DOHH2 (cell line): ENCODE measurements around the gene NAA60.

ENCODE experiments used
- H3F3A ChIP-seq: fragments of 200-600 bp; sonication (generic), shearing (Covaris generic); 2 replicates; pipeline ENCODE4 v1.6.0; 2016; ENCODE audit warnings: antibody characterized with exemption, mild to moderate bottlenecking; ENCODE audit not compliant: control insufficient read depth, insufficient read depth
- H3K27ac ChIP-seq: fragments of 200-600 bp; sonication (generic); 2 replicates; pipeline ENCODE4 v1.5.1; 2014; ENCODE audit warnings: low read depth, mild to moderate bottlenecking, low read length, moderate library complexity
- H3K27me3 ChIP-seq: fragments of 200-600 bp; sonication (generic); 2 replicates; pipeline ENCODE4 v1.6.1; 2014; ENCODE audit warnings: mild to moderate bottlenecking, low read length, mixed read lengths; ENCODE audit not compliant: control insufficient read depth
- H3K36me3 ChIP-seq: fragments of 200-600 bp; sonication (generic); 2 replicates; pipeline ENCODE4 v1.6.1; 2014; ENCODE audit warnings: mild to moderate bottlenecking, low read length, moderate library complexity, mixed read lengths; ENCODE audit not compliant: control insufficient read depth
- H3K4me1 ChIP-seq: fragments of 200-600 bp; sonication (generic); 2 replicates; pipeline ENCODE4 v1.6.1; 2014; ENCODE audit warnings: mild to moderate bottlenecking, low read length, mixed read lengths; ENCODE audit not compliant: control insufficient read depth
- H3K4me2 ChIP-seq: fragments of 200-600 bp; sonication (generic); 2 replicates; pipeline ENCODE4 v1.6.0; 2014; ENCODE audit warnings: mild to moderate bottlenecking, low read length, moderate library complexity
- H3K4me3 ChIP-seq: fragments of 200-600 bp; sonication (generic); 2 replicates; pipeline ENCODE4 v1.5.1; 2014; ENCODE audit warnings: mild to moderate bottlenecking, low read length, mixed read lengths
- H3K79me2 ChIP-seq: fragments of 200-600 bp; sonication (generic); 2 replicates; pipeline ENCODE4 v1.6.1; 2014; ENCODE audit warnings: mild to moderate bottlenecking, low read length, mixed read lengths; ENCODE audit not compliant: control insufficient read depth
- H3K9me2 ChIP-seq: fragments of 200-600 bp; sonication (generic); replicated peaks from 2 replicates; pipeline ENCODE4 v1.6.1; 2014; ENCODE audit warnings: mild to moderate bottlenecking, low read length, mixed read lengths; ENCODE audit not compliant: control insufficient read depth
- H3K9me3 ChIP-seq: fragments of 200-600 bp; sonication (generic); 2 replicates; pipeline ENCODE4 v1.6.1; 2014; ENCODE audit warnings: antibody characterized with exemption, low read length, mixed read lengths; ENCODE audit not compliant: control insufficient read depth, insufficient read depth
- H4K20me1 ChIP-seq: fragments of 200-600 bp; sonication (generic); 2 replicates; pipeline ENCODE4 v1.6.0; 2014; ENCODE audit warnings: low read depth, mild to moderate bottlenecking, antibody characterized with exemption, low read length, moderate library complexity; ENCODE audit not compliant: control insufficient read depth, insufficient read depth
- CTCF ChIP-seq: fragments of 200-600 bp; sonication (generic); IDR thresholded peaks from one replicate; pipeline ENCODE4 v1.5.1; 2014; ENCODE audit warnings: antibody characterized with exemption, mild to moderate bottlenecking, low read depth, low read length; ENCODE audit not compliant: poor library complexity, severe bottlenecking
- EZH2phosphoT487 ChIP-seq: fragments of 200-600 bp; sonication (generic); IDR thresholded peaks from 2 replicates; pipeline ENCODE4 v1.6.1; 2017; ENCODE audit warnings: borderline replicate concordance, mild to moderate bottlenecking, antibody characterized with exemption, low read length, moderate library complexity, mixed read lengths

NAA60 gene

GRCh38 chr16:3528406-3528805 lies 84.9 kb downstream of the NAA60 start:
- Histone ChIP-seq H3K27me3 (no peaks in the 10 kb centered on the region), H3F3A (peaks cover 6% of the 10 kb centered on the region), H3K79me2 (no peaks in the 10 kb centered on the region), H3K9me3 (no peaks in the 10 kb centered on the region), H3K4me2 (no peak overlapping the region), H3K4me1 (peaks cover 32% of the 10 kb centered on the region), H3K27ac (no peak overlapping the region), H3K4me3 (no peak overlapping the region), H4K20me1 (no peaks in the 10 kb centered on the region), H3K9me2 (no peaks in the 10 kb centered on the region), H3K36me3 (peaks cover 26% of the 10 kb centered on the region)
- TF ChIP-seq CTCF: no peak
- TF ChIP-seq EZH2phosphoT487: no peak

- no peaks in the 10 kb centered on the region for H4K20me1 ChIP-seq
- H3K9me2 ChIP-seq: no peaks in the 10 kb centered on the region
- H3K27me3 ChIP-seq: no peaks in the 10 kb centered on the region
- H3F3A ChIP-seq: peaks cover 6% of the 10 kb centered on the region
- peaks cover 23% of the 10 kb centered on the region for H3K36me3 ChIP-seq
- no peak overlapping the region for H3K4me3 ChIP-seq
- TF ChIP-seq CTCF (no peak), EZH2phosphoT487 (no peak)
- no peaks in the 10 kb centered on the region for H3K9me3 ChIP-seq
- H3K4me1 ChIP-seq: peaks cover 32% of the 10 kb centered on the region
- no peaks in the 10 kb centered on the region for H3K79me2 ChIP-seq
- no peak overlapping the region for H3K27ac ChIP-seq
- no peak overlapping the region for H3K4me2 ChIP-seq
These were observed 85.7 kb downstream of the NAA60 start for GRCh38 chr16:3529175-3529574.

GRCh38 chr16:3530371-3530914 lies 87.0 kb downstream of the NAA60 start:
- no peaks in the 10 kb centered on the region for H3K9me3 ChIP-seq
- H3F3A ChIP-seq: peaks cover 6% of the 10 kb centered on the region
- no peaks in the 10 kb centered on the region for H3K27me3 ChIP-seq
- no peak for TF ChIP-seq CTCF
- TF ChIP-seq EZH2phosphoT487: no peak
- H3K4me1 ChIP-seq: peaks cover 24% of the 10 kb centered on the region
- no peak overlapping the region for H3K4me2 ChIP-seq
- H3K79me2 ChIP-seq: no peaks in the 10 kb centered on the region
- peaks cover 21% of the 10 kb centered on the region for H3K36me3 ChIP-seq
- H3K9me2 ChIP-seq: no peaks in the 10 kb centered on the region
- no peak overlapping the region for H3K27ac ChIP-seq
- H4K20me1 ChIP-seq: no peaks in the 10 kb centered on the region
- no peak overlapping the region for H3K4me3 ChIP-seq
